Activated CD8-positive, alpha-beta memory T cell treated with anti-CD3 and anti-CD28 coated beads for 4 hours (primary cell): ENCODE results near the gene DLGAP3.

Experiments
- DNase-seq, 2 donors: peaks; one replicate each; pipeline ENCODE4 v3.0.0-alpha.2; 2020; ENCODE audit warnings: low read depth in 2 of 2

DLGAP3 gene

GRCh38 chr1:34904236-34905097 is 25.0 kb downstream of the DLGAP3 start:
- DNase-seq = no peak

GRCh38 chr1:34901919-34902318 is 27.5 kb downstream of the DLGAP3 start:
- no peak for DNase-seq

GRCh38 chr1:34900775-34901502 is 28.5 kb downstream of the DLGAP3 start:
- no peak for DNase-seq

GRCh38 chr1:34899906-34900305 is 29.5 kb downstream of the DLGAP3 start:
- DNase-seq = no peak

GRCh38 chr1:34899471-34899870 is 30.0 kb downstream of the DLGAP3 start:
- DNase-seq = no peak

GRCh38 chr1:34898330-34898761 is 31.1 kb downstream of the DLGAP3 start:
- DNase-seq = no peak

GRCh38 chr1:34896612-34897011 is 32.8 kb downstream of the DLGAP3 start:
- DNase-seq = no peak

GRCh38 chr1:34889705-34890104 is 39.7 kb downstream of the DLGAP3 start:
- DNase-seq = no peak

- no peak for DNase-seq
Observed at GRCh38 chr1:34887593-34887992, 41.9 kb downstream of the DLGAP3 start.

GRCh38 chr1:34885405-34886247 is 43.8 kb downstream of the DLGAP3 start:
- DNase-seq = peak; percentile 18 to 19

GRCh38 chr1:34884961-34885360 is 44.5 kb downstream of the DLGAP3 start:
- no peak for DNase-seq

- no peak for DNase-seq
Observed at GRCh38 chr1:34884536-34884935, 44.9 kb downstream of the DLGAP3 start.

- DNase-seq = no peak
Observed at GRCh38 chr1:34879230-34879629, 50.2 kb downstream of the DLGAP3 start.

- no peak for DNase-seq
Observed at GRCh38 chr1:34876406-34876805, 53.0 kb downstream of the DLGAP3 start.

GRCh38 chr1:34874296-34874952 is 55.0 kb downstream of the DLGAP3 start:
- no peak for DNase-seq

GRCh38 chr1:34872133-34872503 is 57.3 kb downstream of the DLGAP3 start:
- no peak for DNase-seq

GRCh38 chr1:34871443-34872132 is 57.9 kb downstream of the DLGAP3 start:
- DNase-seq = no peak

GRCh38 chr1:34870395-34870794 is 59.1 kb downstream of the DLGAP3 start:
- DNase-seq = no peak

- DNase-seq = no peak
Observed at GRCh38 chr1:34869760-34870159, 59.7 kb downstream of the DLGAP3 start.

- DNase-seq = no peak
Observed at GRCh38 chr1:34868230-34869049, 61.0 kb downstream of the DLGAP3 start.
